ENCODE measurements around the gene ZFTA.

ZFTA gene

GRCh38 chr11:63804259-63804658 lies 35.7 kb upstream of the ZFTA start:
- no peak overlapping the region for H3K9ac ChIP-seq (ENCODE audit: low read length)

GRCh38 chr11:63802637-63803414 lies 34.3 kb upstream of the ZFTA start:
- peak; percentile 24 for DNase-seq (ENCODE audit: low read depth)

More at GRCh38 chr11:63804259-63804658, 35.7 kb upstream of the ZFTA start:
- Histone ChIP-seq H3K4me1 (ENCODE audit: control insufficient read depth, insufficient read depth, low read length) (peaks cover 9% of the 10 kb centered on the region), H3K9me3 (ENCODE audit: control insufficient read depth, low read length) (no peaks in the 10 kb centered on the region), H3K27me3 (replicated peaks; ENCODE audit: control insufficient read depth, insufficient read depth, low read length) (no peaks in the 10 kb centered on the region), H3K36me3 (ENCODE audit: control insufficient read depth, insufficient read depth, low read length, severe bottlenecking) (no peaks in the 10 kb centered on the region), H3K4me3 (ENCODE audit: low read length) (no peak overlapping the region)
- no peak for DNase-seq (ENCODE audit: low read depth)

GRCh38 chr11:63800921-63801320 lies 32.3 kb upstream of the ZFTA start:
- H3K4me3 ChIP-seq (ENCODE audit: low read length), result no peak overlapping the region
- no peak overlapping the region for H3K9ac ChIP-seq (ENCODE audit: low read length)
- peaks cover 4% of the 10 kb centered on the region for H3K9me3 ChIP-seq (ENCODE audit: control insufficient read depth, low read length)
- no peaks in the 10 kb centered on the region for H3K27me3 ChIP-seq (replicated peaks; ENCODE audit: control insufficient read depth, insufficient read depth, low read length)
- H3K36me3 ChIP-seq (ENCODE audit: control insufficient read depth, insufficient read depth, low read length, severe bottlenecking), result no peaks in the 10 kb centered on the region
- H3K4me1 ChIP-seq (ENCODE audit: control insufficient read depth, insufficient read depth, low read length), result peaks cover 9% of the 10 kb centered on the region
- DNase-seq (ENCODE audit: low read depth), result no peak

More at GRCh38 chr11:63802637-63803414, 34.3 kb upstream of the ZFTA start:
- no peaks in the 10 kb centered on the region for H3K27me3 ChIP-seq (replicated peaks; ENCODE audit: control insufficient read depth, insufficient read depth, low read length)
- no peak overlapping the region for H3K9ac ChIP-seq (ENCODE audit: low read length)
- peaks cover 9% of the 10 kb centered on the region for H3K4me1 ChIP-seq (ENCODE audit: control insufficient read depth, insufficient read depth, low read length)
- H3K36me3 ChIP-seq (ENCODE audit: control insufficient read depth, insufficient read depth, low read length, severe bottlenecking), result no peaks in the 10 kb centered on the region
- no peaks in the 10 kb centered on the region for H3K9me3 ChIP-seq (ENCODE audit: control insufficient read depth, low read length)
- H3K4me3 ChIP-seq (ENCODE audit: low read length), result no peak overlapping the region

GRCh38 chr11:63795066-63795465 lies 26.5 kb upstream of the ZFTA start:
- Histone ChIP-seq H3K27me3 (replicated peaks; ENCODE audit: control insufficient read depth, insufficient read depth, low read length) (no peaks in the 10 kb centered on the region), H3K9me3 (ENCODE audit: control insufficient read depth, low read length) (peaks cover 24% of the 10 kb centered on the region), H3K36me3 (ENCODE audit: control insufficient read depth, insufficient read depth, low read length, severe bottlenecking) (no peaks in the 10 kb centered on the region), H3K4me1 (ENCODE audit: control insufficient read depth, insufficient read depth, low read length) (no peaks in the 10 kb centered on the region), H3K4me3 (ENCODE audit: low read length) (no peak overlapping the region), H3K9ac (ENCODE audit: low read length) (no peak overlapping the region)
- no peak for DNase-seq (ENCODE audit: low read depth)

GRCh38 chr11:63793161-63793560 lies 24.6 kb upstream of the ZFTA start:
- no peak overlapping the region for H3K4me3 ChIP-seq (ENCODE audit: low read length)
- no peak overlapping the region for H3K9ac ChIP-seq (ENCODE audit: low read length)
- no peaks in the 10 kb centered on the region for H3K27me3 ChIP-seq (replicated peaks; ENCODE audit: control insufficient read depth, insufficient read depth, low read length)
- peaks cover 24% of the 10 kb centered on the region for H3K9me3 ChIP-seq (ENCODE audit: control insufficient read depth, low read length)
- no peaks in the 10 kb centered on the region for H3K4me1 ChIP-seq (ENCODE audit: control insufficient read depth, insufficient read depth, low read length)
- DNase-seq (ENCODE audit: low read depth), result no peak
- H3K36me3 ChIP-seq (ENCODE audit: control insufficient read depth, insufficient read depth, low read length, severe bottlenecking), result no peaks in the 10 kb centered on the region

GRCh38 chr11:63791495-63792167 lies 23.1 kb upstream of the ZFTA start:
- Histone ChIP-seq H3K27me3 (replicated peaks; ENCODE audit: control insufficient read depth, insufficient read depth, low read length) (no peaks in the 10 kb centered on the region), H3K36me3 (ENCODE audit: control insufficient read depth, insufficient read depth, low read length, severe bottlenecking) (no peaks in the 10 kb centered on the region), H3K9ac (ENCODE audit: low read length) (no peak overlapping the region), H3K9me3 (ENCODE audit: control insufficient read depth, low read length) (peaks cover 23% of the 10 kb centered on the region), H3K4me1 (ENCODE audit: control insufficient read depth, insufficient read depth, low read length) (no peaks in the 10 kb centered on the region), H3K4me3 (ENCODE audit: low read length) (no peak overlapping the region)
- DNase-seq (ENCODE audit: low read depth), result no peak

- no peaks in the 10 kb centered on the region for H3K4me1 ChIP-seq (ENCODE audit: control insufficient read depth, insufficient read depth, low read length)
- no peak overlapping the region for H3K9ac ChIP-seq (ENCODE audit: low read length)
- no peaks in the 10 kb centered on the region for H3K36me3 ChIP-seq (ENCODE audit: control insufficient read depth, insufficient read depth, low read length, severe bottlenecking)
- no peak for DNase-seq (ENCODE audit: low read depth)
- H3K27me3 ChIP-seq (replicated peaks; ENCODE audit: control insufficient read depth, insufficient read depth, low read length), result no peaks in the 10 kb centered on the region
- peaks cover 2% of the 10 kb centered on the region for H3K9me3 ChIP-seq (ENCODE audit: control insufficient read depth, low read length)
- H3K4me3 ChIP-seq (ENCODE audit: low read length), result no peak overlapping the region
Measured at GRCh38 chr11:63785823-63786222, 17.2 kb upstream of the ZFTA start.

GRCh38 chr11:63783925-63784592 lies 15.5 kb upstream of the ZFTA start:
- DNase-seq (ENCODE audit: low read depth), result no peak
- Histone ChIP-seq H3K4me3 (ENCODE audit: low read length) (no peak overlapping the region), H3K4me1 (ENCODE audit: control insufficient read depth, insufficient read depth, low read length) (no peaks in the 10 kb centered on the region), H3K9ac (ENCODE audit: low read length) (no peak overlapping the region), H3K36me3 (ENCODE audit: control insufficient read depth, insufficient read depth, low read length, severe bottlenecking) (no peaks in the 10 kb centered on the region), H3K27me3 (replicated peaks; ENCODE audit: control insufficient read depth, insufficient read depth, low read length) (no peaks in the 10 kb centered on the region), H3K9me3 (ENCODE audit: control insufficient read depth, low read length) (no peaks in the 10 kb centered on the region)

- DNase-seq (ENCODE audit: low read depth), result no peak
- Histone ChIP-seq H3K9me3 (ENCODE audit: control insufficient read depth, low read length) (no peaks in the 10 kb centered on the region), H3K4me3 (ENCODE audit: low read length) (no peak overlapping the region), H3K9ac (ENCODE audit: low read length) (no peak overlapping the region), H3K36me3 (ENCODE audit: control insufficient read depth, insufficient read depth, low read length, severe bottlenecking) (no peaks in the 10 kb centered on the region), H3K4me1 (ENCODE audit: control insufficient read depth, insufficient read depth, low read length) (peaks cover 5% of the 10 kb centered on the region), H3K27me3 (replicated peaks; ENCODE audit: control insufficient read depth, insufficient read depth, low read length) (no peaks in the 10 kb centered on the region)
Measured at GRCh38 chr11:63782749-63783148, 14.2 kb upstream of the ZFTA start.

- Histone ChIP-seq H3K9ac (ENCODE audit: low read length) (no peak overlapping the region), H3K27me3 (replicated peaks; ENCODE audit: control insufficient read depth, insufficient read depth, low read length) (no peaks in the 10 kb centered on the region), H3K4me1 (ENCODE audit: control insufficient read depth, insufficient read depth, low read length) (peaks cover 5% of the 10 kb centered on the region), H3K4me3 (ENCODE audit: low read length) (no peak overlapping the region), H3K36me3 (ENCODE audit: control insufficient read depth, insufficient read depth, low read length, severe bottlenecking) (no peaks in the 10 kb centered on the region), H3K9me3 (ENCODE audit: control insufficient read depth, low read length) (no peaks in the 10 kb centered on the region)
- peak; percentile 45 for DNase-seq (ENCODE audit: low read depth)
Measured at GRCh38 chr11:63779039-63779438, 10.5 kb upstream of the ZFTA start.

- Histone ChIP-seq H3K9me3 (ENCODE audit: control insufficient read depth, low read length) (no peaks in the 10 kb centered on the region), H3K27me3 (replicated peaks; ENCODE audit: control insufficient read depth, insufficient read depth, low read length) (no peaks in the 10 kb centered on the region), H3K4me3 (ENCODE audit: low read length) (no peak overlapping the region), H3K4me1 (ENCODE audit: control insufficient read depth, insufficient read depth, low read length) (peaks cover 12% of the 10 kb centered on the region), H3K36me3 (ENCODE audit: control insufficient read depth, insufficient read depth, low read length, severe bottlenecking) (no peaks in the 10 kb centered on the region), H3K9ac (ENCODE audit: low read length) (no peak overlapping the region)
- no peak for DNase-seq (ENCODE audit: low read depth)
Measured at GRCh38 chr11:63775191-63775590, 6.6 kb upstream of the ZFTA start.

Measured in adipocyte (in vitro differentiated cells).